H1 (cell line): Measurements from ENCODE around the gene RELL1. TPM values are rescaled to one million over a fixed set of nuclear protein-coding genes. Genes with fewer than 3 reads are reported as not detected.

Experiments used
- CBX5 ChIP-seq: fragments of 300-800, 300-1000 bp; sonication (generic); IDR thresholded peaks from 2 replicates; pipeline ENCODE4 v1.7.1; 2016; ENCODE audit warnings: antibody characterized with exemption, low read length, low read depth
- CHD2 ChIP-seq: IDR thresholded peaks from 2 replicates; pipeline ENCODE4 v1.6.1; 2012; ENCODE audit warnings: low read length, improper control_type of control experiment
- CREB1 ChIP-seq: IDR thresholded peaks from 2 replicates; pipeline ENCODE4 v1.6.1; 2012; ENCODE audit warnings: inconsistent platforms
- EZH2 ChIP-seq: fragments of 200-600 bp; sonication (generic); IDR thresholded peaks from 2 replicates; pipeline ENCODE4 v1.7.1; 2012; ENCODE audit warnings: low read depth, mild to moderate bottlenecking, moderate library complexity, low read length, inconsistent platforms; ENCODE audit not compliant: severe bottlenecking
- GABPA ChIP-seq: IDR thresholded peaks from 2 replicates; pipeline ENCODE4 v1.6.1; 2011; ENCODE audit warnings: mild to moderate bottlenecking, low read length, moderate library complexity, borderline replicate concordance; ENCODE audit not compliant: insufficient read depth
- RBBP5 ChIP-seq: IDR thresholded peaks from 2 replicates; pipeline ENCODE4 v1.7.1; 2012; ENCODE audit warnings: low read depth, mild to moderate bottlenecking, inconsistent platforms, low read length, moderate library complexity, borderline replicate concordance
- polyA plus RNA-seq, 7 experiments: library from polyadenylated mRNA; depleted of rRNA in 3 of 7; stranded (reverse) in 5 of 7; unstranded in 2 of 7; fragments of >200 nt in 5 of 7; fragments of 200-250 nt in 2 of 7; gene quantifications; 1 replicate in 5 of 7; 2 replicates in 1 of 7; 4 replicates in 1 of 7; pipeline versions ENCODE4 v1.2.1 to v1.2.3, GENCODE V29; 2011 to 2013; ENCODE audit warnings: missing spikeins in 2 of 7, mixed read lengths in 2 of 7
- total RNA-seq: library from RNA; stranded (reverse); fragmentation: NEBNext Ultra II Directional; extraction: Animal tissue kit (Norgen Biotek cat#: 25700); gene quantifications from 2 replicates; pipeline ENCODE4 v1.2.1, GENCODE V29; 2021
- TF ChIP-seq, protein P1 (sequence below): fragments of 300-600 bp; sonication (generic); IDR thresholded peaks from 2 replicates; pipeline ENCODE4 v1.7.1; 2012; ENCODE audit warnings: low read length, moderate library complexity, mild to moderate bottlenecking, inconsistent platforms; ENCODE audit not compliant: insufficient replicate concordance
- TF ChIP-seq, protein P2 (sequence below), 3 experiments: IDR thresholded peaks; 1 replicate in 2 of 3; 2 replicates in 1 of 3; pipeline versions ENCODE4 v1.5.1 to v1.6.1; 2011; ENCODE audit warnings: low read length in 3 of 3, mild to moderate bottlenecking in 3 of 3, inconsistent platforms in 2 of 3, low read depth in 1 of 3, moderate library complexity in 1 of 3; ENCODE audit not compliant: insufficient read depth in 1 of 3; ENCODE audit errors: control extremely low read depth in 1 of 3

The RELL1 gene
- total and polyA plus RNA-seq, 2 of the 8 experiments (the other 6 are each of a cell fraction or from before 2014, with no cell fraction given), result 2.1 to 14.1 TPM

DNA sequence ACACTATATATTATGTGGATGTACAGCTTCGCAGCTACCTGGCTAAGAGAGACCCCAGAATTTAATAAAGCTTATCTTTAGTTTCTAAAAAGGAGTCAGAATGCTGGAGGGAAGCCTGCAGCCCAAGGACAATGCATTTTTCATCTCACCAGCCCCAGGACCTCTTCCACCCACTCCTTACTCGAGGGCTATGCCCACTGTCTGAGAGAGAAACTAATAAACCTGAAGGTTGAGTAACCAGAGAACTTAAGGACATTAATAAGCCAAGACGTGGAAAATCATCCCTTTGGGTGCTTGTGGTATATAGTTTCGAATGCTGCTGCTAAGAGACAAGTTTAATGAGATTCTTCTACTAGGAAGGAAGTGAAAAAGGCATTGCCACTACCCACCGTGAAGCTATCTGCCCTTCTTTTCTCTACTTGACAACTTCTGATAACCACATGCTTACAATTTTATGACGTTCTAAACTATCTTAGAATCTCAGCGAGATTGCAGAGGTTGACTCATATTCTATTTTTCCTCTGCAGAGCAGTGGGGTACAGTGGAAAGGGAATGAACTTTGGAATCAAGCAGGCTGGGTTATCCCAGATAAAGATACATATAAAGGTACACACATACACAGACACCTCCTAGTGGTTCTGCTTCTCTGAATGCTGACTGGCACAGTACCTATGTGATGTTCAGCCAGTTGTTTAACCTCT, 3.3 kb downstream of the RELL1 start (continued):
- TF ChIP-seq, protein P1, sequence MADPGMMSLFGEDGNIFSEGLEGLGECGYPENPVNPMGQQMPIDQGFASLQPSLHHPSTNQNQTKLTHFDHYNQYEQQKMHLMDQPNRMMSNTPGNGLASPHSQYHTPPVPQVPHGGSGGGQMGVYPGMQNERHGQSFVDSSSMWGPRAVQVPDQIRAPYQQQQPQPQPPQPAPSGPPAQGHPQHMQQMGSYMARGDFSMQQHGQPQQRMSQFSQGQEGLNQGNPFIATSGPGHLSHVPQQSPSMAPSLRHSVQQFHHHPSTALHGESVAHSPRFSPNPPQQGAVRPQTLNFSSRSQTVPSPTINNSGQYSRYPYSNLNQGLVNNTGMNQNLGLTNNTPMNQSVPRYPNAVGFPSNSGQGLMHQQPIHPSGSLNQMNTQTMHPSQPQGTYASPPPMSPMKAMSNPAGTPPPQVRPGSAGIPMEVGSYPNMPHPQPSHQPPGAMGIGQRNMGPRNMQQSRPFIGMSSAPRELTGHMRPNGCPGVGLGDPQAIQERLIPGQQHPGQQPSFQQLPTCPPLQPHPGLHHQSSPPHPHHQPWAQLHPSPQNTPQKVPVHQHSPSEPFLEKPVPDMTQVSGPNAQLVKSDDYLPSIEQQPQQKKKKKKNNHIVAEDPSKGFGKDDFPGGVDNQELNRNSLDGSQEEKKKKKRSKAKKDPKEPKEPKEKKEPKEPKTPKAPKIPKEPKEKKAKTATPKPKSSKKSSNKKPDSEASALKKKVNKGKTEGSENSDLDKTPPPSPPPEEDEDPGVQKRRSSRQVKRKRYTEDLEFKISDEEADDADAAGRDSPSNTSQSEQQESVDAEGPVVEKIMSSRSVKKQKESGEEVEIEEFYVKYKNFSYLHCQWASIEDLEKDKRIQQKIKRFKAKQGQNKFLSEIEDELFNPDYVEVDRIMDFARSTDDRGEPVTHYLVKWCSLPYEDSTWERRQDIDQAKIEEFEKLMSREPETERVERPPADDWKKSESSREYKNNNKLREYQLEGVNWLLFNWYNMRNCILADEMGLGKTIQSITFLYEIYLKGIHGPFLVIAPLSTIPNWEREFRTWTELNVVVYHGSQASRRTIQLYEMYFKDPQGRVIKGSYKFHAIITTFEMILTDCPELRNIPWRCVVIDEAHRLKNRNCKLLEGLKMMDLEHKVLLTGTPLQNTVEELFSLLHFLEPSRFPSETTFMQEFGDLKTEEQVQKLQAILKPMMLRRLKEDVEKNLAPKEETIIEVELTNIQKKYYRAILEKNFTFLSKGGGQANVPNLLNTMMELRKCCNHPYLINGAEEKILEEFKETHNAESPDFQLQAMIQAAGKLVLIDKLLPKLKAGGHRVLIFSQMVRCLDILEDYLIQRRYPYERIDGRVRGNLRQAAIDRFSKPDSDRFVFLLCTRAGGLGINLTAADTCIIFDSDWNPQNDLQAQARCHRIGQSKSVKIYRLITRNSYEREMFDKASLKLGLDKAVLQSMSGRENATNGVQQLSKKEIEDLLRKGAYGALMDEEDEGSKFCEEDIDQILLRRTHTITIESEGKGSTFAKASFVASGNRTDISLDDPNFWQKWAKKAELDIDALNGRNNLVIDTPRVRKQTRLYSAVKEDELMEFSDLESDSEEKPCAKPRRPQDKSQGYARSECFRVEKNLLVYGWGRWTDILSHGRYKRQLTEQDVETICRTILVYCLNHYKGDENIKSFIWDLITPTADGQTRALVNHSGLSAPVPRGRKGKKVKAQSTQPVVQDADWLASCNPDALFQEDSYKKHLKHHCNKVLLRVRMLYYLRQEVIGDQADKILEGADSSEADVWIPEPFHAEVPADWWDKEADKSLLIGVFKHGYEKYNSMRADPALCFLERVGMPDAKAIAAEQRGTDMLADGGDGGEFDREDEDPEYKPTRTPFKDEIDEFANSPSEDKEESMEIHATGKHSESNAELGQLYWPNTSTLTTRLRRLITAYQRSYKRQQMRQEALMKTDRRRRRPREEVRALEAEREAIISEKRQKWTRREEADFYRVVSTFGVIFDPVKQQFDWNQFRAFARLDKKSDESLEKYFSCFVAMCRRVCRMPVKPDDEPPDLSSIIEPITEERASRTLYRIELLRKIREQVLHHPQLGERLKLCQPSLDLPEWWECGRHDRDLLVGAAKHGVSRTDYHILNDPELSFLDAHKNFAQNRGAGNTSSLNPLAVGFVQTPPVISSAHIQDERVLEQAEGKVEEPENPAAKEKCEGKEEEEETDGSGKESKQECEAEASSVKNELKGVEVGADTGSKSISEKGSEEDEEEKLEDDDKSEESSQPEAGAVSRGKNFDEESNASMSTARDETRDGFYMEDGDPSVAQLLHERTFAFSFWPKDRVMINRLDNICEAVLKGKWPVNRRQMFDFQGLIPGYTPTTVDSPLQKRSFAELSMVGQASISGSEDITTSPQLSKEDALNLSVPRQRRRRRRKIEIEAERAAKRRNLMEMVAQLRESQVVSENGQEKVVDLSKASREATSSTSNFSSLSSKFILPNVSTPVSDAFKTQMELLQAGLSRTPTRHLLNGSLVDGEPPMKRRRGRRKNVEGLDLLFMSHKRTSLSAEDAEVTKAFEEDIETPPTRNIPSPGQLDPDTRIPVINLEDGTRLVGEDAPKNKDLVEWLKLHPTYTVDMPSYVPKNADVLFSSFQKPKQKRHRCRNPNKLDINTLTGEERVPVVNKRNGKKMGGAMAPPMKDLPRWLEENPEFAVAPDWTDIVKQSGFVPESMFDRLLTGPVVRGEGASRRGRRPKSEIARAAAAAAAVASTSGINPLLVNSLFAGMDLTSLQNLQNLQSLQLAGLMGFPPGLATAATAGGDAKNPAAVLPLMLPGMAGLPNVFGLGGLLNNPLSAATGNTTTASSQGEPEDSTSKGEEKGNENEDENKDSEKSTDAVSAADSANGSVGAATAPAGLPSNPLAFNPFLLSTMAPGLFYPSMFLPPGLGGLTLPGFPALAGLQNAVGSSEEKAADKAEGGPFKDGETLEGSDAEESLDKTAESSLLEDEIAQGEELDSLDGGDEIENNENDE, result no peak
- TF ChIP-seq CREB1 (no peak), CHD2 (no peak), GABPA (no peak), RBBP5 (no peak), CBX5 (no peak), EZH2 (no peak)
- TF ChIP-seq, protein P2, sequence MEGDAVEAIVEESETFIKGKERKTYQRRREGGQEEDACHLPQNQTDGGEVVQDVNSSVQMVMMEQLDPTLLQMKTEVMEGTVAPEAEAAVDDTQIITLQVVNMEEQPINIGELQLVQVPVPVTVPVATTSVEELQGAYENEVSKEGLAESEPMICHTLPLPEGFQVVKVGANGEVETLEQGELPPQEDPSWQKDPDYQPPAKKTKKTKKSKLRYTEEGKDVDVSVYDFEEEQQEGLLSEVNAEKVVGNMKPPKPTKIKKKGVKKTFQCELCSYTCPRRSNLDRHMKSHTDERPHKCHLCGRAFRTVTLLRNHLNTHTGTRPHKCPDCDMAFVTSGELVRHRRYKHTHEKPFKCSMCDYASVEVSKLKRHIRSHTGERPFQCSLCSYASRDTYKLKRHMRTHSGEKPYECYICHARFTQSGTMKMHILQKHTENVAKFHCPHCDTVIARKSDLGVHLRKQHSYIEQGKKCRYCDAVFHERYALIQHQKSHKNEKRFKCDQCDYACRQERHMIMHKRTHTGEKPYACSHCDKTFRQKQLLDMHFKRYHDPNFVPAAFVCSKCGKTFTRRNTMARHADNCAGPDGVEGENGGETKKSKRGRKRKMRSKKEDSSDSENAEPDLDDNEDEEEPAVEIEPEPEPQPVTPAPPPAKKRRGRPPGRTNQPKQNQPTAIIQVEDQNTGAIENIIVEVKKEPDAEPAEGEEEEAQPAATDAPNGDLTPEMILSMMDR (IDR thresholded peaks at IDR 0.05; ENCODE audit: control extremely low read depth in 1 of 3, insufficient read depth in 1 of 3, low read depth in 1 of 3, low read length in 3 of 3), result no peak
